Thoracic aorta (tissue), 2 donors: ENCODE measurements around the gene AQR. TPM values are rescaled to one million over a fixed set of nuclear protein-coding genes. Genes with fewer than 3 reads are reported as not detected.
"Not testable (repeated sequence)": the region's sequence is repeated elsewhere in the genome, so short reads cannot be mapped to it uniquely, and the experiment has no call there.

ENCODE experiments used
- ATAC-seq: fragments of 150-250 bp; one replicate; pipeline ENCODE4 v1.8.0; 2017; ENCODE audit warnings: low read depth; ENCODE audit not compliant: insufficient number of reproducible peaks, low FRiP score
- DNase-seq: peaks from one replicate; pipeline ENCODE4 v3.0.0-alpha.2; 2020; ENCODE audit warnings: low spot score
- H3K27ac ChIP-seq, 2 donors: fragments of 200-600 bp; sonication (generic); 1 replicate in 1 of 2; 2 replicates in 1 of 2; pipeline ENCODE4 v1.5.1; 2016; ENCODE audit warnings: mild to moderate bottlenecking in 2 of 2, moderate library complexity in 2 of 2
- H3K27me3 ChIP-seq: fragments of 200-600 bp; sonication (generic); replicated peaks from 2 replicates; pipeline ENCODE4 v1.6.0; 2016; ENCODE audit warnings: mild to moderate bottlenecking; ENCODE audit not compliant: insufficient read depth
- H3K36me3 ChIP-seq: fragments of 200-600 bp; sonication (generic); one replicate; pipeline ENCODE4 v1.5.1; 2016
- H3K4me1 ChIP-seq, 2 donors: fragments of 200-600 bp; sonication (generic); 1 replicate in 1 of 2; 2 replicates in 1 of 2; pipeline versions ENCODE4 v1.5.1 to v1.6.0; 2016; ENCODE audit warnings: low read depth in 2 of 2, mild to moderate bottlenecking in 1 of 2; ENCODE audit not compliant: control insufficient read depth in 1 of 2
- H3K4me3 ChIP-seq: fragments of 200-600 bp; sonication (generic); 2 replicates; pipeline ENCODE4 v1.5.1; 2016; ENCODE audit warnings: mild to moderate bottlenecking
- H3K9me3 ChIP-seq: fragments of 200-600 bp; sonication (generic); 2 replicates; pipeline ENCODE4 v1.5.1; 2016
- total RNA-seq, 2 donors: library from RNA; depleted of rRNA; stranded (reverse); fragments of >200 nt; gene quantifications; one replicate each; pipeline versions ENCODE4 v1.1.0 to v1.2.3, GENCODE V29; 2016
- TF ChIP-seq, protein P1 (sequence below): fragments of 200-600 bp; sonication (generic); IDR thresholded peaks from one replicate; pipeline ENCODE4 v1.5.1; 2019; ENCODE audit warnings: antibody characterized with exemption

AQR gene
- total RNA-seq, 2 donors from 2014 or later: 19.6 to 37.0 TPM

DNA sequence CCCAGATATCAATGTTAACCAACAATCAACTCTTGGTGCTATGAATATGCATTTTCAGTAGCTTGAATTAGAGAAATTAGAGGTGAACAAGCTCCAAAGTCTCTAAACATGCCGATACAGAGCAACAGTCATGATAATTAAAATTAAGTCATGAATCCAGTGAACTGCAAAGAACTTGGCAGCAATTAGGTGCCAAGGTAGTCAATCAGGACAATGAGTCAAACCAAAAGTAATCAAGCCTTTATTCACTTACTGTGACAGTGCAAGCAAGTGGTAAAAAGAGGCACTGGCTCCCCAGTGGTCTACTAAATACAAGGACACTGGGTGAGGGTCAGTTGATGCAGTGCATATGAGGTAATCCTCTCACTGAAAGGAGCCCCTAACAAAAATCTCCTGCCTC, 16.8 kb upstream of the AQR start:
- TF ChIP-seq, protein P1, sequence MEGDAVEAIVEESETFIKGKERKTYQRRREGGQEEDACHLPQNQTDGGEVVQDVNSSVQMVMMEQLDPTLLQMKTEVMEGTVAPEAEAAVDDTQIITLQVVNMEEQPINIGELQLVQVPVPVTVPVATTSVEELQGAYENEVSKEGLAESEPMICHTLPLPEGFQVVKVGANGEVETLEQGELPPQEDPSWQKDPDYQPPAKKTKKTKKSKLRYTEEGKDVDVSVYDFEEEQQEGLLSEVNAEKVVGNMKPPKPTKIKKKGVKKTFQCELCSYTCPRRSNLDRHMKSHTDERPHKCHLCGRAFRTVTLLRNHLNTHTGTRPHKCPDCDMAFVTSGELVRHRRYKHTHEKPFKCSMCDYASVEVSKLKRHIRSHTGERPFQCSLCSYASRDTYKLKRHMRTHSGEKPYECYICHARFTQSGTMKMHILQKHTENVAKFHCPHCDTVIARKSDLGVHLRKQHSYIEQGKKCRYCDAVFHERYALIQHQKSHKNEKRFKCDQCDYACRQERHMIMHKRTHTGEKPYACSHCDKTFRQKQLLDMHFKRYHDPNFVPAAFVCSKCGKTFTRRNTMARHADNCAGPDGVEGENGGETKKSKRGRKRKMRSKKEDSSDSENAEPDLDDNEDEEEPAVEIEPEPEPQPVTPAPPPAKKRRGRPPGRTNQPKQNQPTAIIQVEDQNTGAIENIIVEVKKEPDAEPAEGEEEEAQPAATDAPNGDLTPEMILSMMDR: no peak
- ATAC-seq (no peak), DNase-seq (no peak)
- Histone ChIP-seq H3K27ac (no peak overlapping the region), H3K36me3 (peaks cover 12% of the 10 kb centered on the region), H3K4me3 (peak overlapping the region; percentile 77), H3K27me3 (no peaks in the 10 kb centered on the region), H3K9me3 (no peaks in the 10 kb centered on the region), H3K4me1 (peaks cover 20 to 38% of the 10 kb centered on the region in 2 donors)

DNA sequence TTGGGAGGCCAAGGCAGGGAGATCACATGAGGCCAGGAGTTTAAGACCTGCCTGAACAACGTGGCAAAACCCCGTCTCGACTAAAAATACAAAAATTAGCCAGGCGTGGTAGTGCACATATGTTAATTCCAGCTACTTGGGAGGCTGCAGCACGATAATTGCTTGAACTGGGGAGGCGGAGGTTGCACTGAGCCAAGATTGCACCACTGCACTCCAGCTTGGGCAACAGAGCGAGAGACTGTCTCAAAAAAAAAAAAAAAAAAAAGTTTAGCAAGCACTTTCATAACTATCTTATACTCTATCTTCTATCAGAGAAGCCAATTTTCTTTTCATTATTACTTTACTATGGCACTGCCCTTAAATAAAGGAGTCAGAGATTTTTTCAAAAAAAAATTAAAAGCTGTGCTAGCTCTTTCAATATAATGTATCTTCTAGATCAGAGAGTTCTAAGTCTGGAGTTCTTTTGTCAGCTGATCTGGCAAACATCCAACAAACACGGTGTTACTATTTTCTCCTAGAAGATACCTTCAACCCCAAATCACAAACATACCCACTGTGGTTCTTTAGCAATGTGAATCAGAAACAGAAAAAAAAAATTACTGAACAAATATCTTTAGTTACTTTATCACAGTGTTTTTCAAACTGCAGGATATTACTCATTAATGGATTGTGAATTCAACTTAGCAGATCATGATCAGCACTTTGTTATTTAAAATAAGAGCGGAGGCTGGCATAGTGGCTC, 15.5 kb upstream of the AQR start:
- TF ChIP-seq, protein P1: no peak
- ATAC-seq: no peak

GRCh38 chr15:34976743-34977142, 7.2 kb upstream of the AQR start:
- Histone ChIP-seq H3K4me3 (no peak overlapping the region), H3K27ac (no peak overlapping the region), H3K9me3 (no peaks in the 10 kb centered on the region), H3K27me3 (no peaks in the 10 kb centered on the region), H3K4me1 (no peaks in the 10 kb centered on the region), H3K36me3 (peaks cover 6% of the 10 kb centered on the region)
- ATAC-seq (no peak), DNase-seq (no peak)
- TF ChIP-seq, protein P1: no peak

More for the DNA sequence above, 15.5 kb upstream of the AQR start:
- no peaks in the 10 kb centered on the region for H3K9me3 ChIP-seq
- peaks cover 14% of the 10 kb centered on the region for H3K36me3 ChIP-seq
- H3K4me1 ChIP-seq: peaks cover 20 to 38% of the 10 kb centered on the region in 2 donors
- no peak for DNase-seq
- H3K27ac ChIP-seq: no peak overlapping the region
- H3K4me3 ChIP-seq: no peak overlapping the region
- no peaks in the 10 kb centered on the region for H3K27me3 ChIP-seq

DNA sequence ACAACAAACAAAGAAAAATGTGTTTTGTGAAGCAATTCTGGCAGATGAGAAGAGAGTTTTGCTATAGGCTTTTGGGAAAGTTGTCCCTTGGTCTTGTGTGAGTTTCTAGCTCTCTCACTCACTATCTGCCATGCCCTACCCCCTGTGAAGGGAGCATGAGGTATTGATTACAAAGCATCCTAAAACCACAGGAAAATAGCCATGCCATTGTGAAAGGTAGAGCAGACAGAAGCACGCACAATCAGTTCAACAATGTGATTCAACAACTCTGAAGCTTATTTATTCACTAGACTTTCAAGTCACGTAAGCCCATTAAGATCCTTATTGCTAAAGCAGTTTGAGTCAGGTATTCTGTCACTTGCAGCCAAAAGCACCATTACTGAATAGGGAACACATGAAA, 6.5 kb upstream of the AQR start:
- no peak overlapping the region for H3K27ac ChIP-seq
- DNase-seq (no peak), ATAC-seq (no peak)
- H3K36me3 ChIP-seq: no peaks in the 10 kb centered on the region
- H3K4me3 ChIP-seq: no peak overlapping the region
- no peaks in the 10 kb centered on the region for H3K27me3 ChIP-seq
- H3K4me1 ChIP-seq: no peaks in the 10 kb centered on the region
- TF ChIP-seq, protein P1: no peak
- H3K9me3 ChIP-seq: no peaks in the 10 kb centered on the region

- Histone ChIP-seq H3K4me3 (no peak overlapping the region), H3K27me3 (no peaks in the 10 kb centered on the region), H3K4me1 (peaks cover 5 to 7% of the 10 kb centered on the region in 2 donors), H3K9me3 (no peaks in the 10 kb centered on the region), H3K27ac (no peak overlapping the region), H3K36me3 (no peaks in the 10 kb centered on the region)
- TF ChIP-seq, protein P1: no peak
- DNase-seq (no peak), ATAC-seq (no peak)
These were observed 4.0 kb upstream of the AQR start for GRCh38 chr15:34973512-34973911.

DNA sequence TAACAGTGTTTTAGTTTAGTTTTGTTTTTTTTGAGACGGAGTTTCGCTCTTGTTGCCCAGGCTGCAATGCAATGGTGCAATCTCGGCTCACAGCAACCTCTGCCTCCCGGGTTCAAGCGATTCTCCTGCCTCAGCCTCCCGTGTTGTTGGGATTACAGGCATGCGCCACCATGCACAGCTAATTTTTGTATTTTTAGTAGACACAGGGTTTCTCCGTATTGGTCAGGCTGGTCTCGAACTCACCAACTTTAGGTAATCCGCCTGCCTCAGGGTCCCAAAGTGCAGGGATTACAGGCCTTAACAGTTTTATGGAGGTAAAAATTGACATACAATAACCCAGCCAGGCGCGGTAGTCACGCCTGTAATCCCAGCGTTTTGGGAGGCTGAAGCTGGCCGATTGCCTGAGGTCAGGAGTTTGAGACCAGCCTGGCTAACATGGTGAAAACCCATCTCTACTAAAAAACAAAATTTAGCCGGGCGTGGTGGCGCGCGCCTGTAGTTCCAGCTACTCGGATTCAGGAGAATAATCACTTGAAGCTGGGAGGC, 629 bp upstream of the AQR start:
- Histone ChIP-seq H3K27ac (peak overlapping the region in 1 of 2 donors; percentile 76), H3K4me1 (peaks cover 20 to 21% of the 10 kb centered on the region in 2 donors), H3K4me3 (peak overlapping the region; percentile 97)
- not testable (repeated sequence) for H3K36me3 ChIP-seq, ATAC-seq, DNase-seq, H3K27me3 ChIP-seq, H3K9me3 ChIP-seq
